Measurements from ENCODE around the gene MTRFR. TPM values are rescaled to one million over a fixed set of nuclear protein-coding genes. Genes with fewer than 3 reads are reported as not detected.

MTRFR gene
- total RNA-seq, 1 donor from 2014 or later = 12.7 TPM

DNA sequence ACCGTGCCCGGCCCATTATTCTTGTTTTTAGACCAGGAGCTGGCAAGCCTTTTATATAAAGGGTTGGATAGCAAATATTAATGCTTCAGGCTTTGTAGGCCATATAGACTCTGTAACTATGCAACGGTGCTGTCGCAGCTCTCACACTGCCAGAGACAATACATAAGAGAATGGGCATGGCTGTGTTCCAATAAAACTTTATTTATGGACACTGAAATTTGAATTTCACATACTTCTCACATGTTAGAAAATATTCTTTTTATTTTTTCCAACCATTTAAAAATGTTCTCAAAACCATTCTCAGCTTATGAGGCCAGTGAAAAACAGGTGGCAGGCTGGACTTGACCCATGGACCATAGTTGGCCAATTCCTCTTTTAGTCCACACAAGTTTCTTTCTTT, 51.4 kb downstream of the MTRFR start:
- H3K36me3 ChIP-seq = peaks cover 3% of the 10 kb centered on the region
- intact Hi-C loops (cut with DNase I) = no loop called here
- H3K27ac ChIP-seq = no peak overlapping the region
- H3K27me3 ChIP-seq (ENCODE audit: low read depth) = no peaks in the 10 kb centered on the region
- no peak for DNase-seq
- no peak for ATAC-seq
- TF ChIP-seq, protein P1, sequence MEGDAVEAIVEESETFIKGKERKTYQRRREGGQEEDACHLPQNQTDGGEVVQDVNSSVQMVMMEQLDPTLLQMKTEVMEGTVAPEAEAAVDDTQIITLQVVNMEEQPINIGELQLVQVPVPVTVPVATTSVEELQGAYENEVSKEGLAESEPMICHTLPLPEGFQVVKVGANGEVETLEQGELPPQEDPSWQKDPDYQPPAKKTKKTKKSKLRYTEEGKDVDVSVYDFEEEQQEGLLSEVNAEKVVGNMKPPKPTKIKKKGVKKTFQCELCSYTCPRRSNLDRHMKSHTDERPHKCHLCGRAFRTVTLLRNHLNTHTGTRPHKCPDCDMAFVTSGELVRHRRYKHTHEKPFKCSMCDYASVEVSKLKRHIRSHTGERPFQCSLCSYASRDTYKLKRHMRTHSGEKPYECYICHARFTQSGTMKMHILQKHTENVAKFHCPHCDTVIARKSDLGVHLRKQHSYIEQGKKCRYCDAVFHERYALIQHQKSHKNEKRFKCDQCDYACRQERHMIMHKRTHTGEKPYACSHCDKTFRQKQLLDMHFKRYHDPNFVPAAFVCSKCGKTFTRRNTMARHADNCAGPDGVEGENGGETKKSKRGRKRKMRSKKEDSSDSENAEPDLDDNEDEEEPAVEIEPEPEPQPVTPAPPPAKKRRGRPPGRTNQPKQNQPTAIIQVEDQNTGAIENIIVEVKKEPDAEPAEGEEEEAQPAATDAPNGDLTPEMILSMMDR (IDR thresholded peaks at IDR 0.05) = no peak
- no peaks in the 10 kb centered on the region for H3K9me3 ChIP-seq
- H3K4me3 ChIP-seq = no peak overlapping the region
- H3K4me1 ChIP-seq = no peaks in the 10 kb centered on the region

DNA sequence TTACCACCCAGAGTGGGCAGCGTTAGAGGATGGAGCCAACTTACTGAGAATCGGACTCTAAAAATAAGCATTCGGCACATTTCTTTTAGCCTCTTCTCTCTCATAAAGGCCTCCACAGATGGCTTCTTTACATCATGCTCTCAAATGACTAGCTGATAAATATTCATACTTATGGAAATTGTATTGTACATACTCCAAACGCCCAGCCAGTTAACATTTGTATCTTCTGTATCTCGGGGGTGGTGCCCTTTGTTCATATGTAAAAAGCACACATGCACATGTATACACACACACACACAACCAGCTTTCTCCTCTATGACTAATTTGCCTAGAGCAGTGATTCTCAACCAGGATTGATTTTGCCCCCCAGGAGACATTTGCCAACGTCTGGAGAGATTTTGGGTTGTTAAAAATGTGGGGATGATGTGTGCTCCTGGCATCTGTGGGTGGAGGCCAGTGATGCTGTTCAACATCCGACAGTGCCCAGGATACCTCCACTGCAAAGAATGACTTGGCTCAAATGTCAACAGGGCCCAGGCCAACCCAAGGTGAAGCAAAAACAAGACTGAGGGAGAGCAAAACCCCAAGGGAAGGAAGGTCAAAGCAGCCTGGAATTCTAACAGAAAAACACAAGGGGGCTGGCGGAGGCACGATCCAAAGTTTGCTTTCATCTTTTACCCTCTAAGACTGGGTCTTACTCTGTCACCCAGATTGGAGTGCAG, 53.6 kb downstream of the MTRFR start:
- H3K27ac ChIP-seq = no peak overlapping the region
- no peak overlapping the region for H3K4me3 ChIP-seq
- TF ChIP-seq, protein P1 (IDR thresholded peaks at IDR 0.05) = no peak
- DNase-seq (no peak), ATAC-seq (no peak)
- H3K36me3 ChIP-seq = peaks cover 22% of the 10 kb centered on the region
- H3K4me1 ChIP-seq = no peaks in the 10 kb centered on the region
- no peaks in the 10 kb centered on the region for H3K27me3 ChIP-seq (ENCODE audit: low read depth)
- H3K9me3 ChIP-seq = no peaks in the 10 kb centered on the region
- intact Hi-C loops (cut with DNase I) = no loop called here

DNA sequence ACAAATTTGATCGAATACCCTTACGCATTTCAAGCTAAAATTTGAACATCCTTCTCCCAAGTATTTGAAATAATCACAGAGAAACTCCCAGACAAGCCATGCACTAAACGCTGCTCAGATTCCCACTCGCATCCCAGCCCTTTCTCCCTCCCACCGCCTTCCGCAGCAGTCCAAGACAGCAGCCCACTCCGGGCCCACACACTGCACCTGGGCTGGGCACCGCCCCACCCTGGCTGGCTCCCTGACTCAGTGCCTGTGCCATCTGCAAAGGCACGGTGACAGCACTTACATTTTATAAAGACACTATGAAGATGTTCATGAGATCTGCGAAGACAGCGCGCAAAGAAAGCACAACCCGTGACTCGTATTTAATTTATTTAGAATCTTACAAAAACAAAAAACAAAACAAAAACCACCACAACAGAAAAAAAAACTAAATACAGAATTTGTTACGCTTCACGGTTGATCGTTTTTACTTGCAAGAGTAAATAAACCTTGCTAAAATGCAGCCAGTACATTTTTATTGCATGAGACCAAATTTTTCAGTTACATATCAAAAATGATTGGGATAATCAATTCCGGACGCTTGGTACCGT, 55.6 kb downstream of the MTRFR start:
- Histone ChIP-seq H3K4me1 (no peaks in the 10 kb centered on the region), H3K36me3 (peaks cover 43% of the 10 kb centered on the region), H3K9me3 (no peaks in the 10 kb centered on the region), H3K4me3 (no peak overlapping the region), H3K27me3 (ENCODE audit: low read depth) (no peaks in the 10 kb centered on the region), H3K27ac (no peak overlapping the region)
- DNase-seq (no peak), ATAC-seq (no peak)
- TF ChIP-seq, protein P1 (IDR thresholded peaks at IDR 0.05) = no peak
- intact Hi-C loops (cut with DNase I) = no loop called here

DNA sequence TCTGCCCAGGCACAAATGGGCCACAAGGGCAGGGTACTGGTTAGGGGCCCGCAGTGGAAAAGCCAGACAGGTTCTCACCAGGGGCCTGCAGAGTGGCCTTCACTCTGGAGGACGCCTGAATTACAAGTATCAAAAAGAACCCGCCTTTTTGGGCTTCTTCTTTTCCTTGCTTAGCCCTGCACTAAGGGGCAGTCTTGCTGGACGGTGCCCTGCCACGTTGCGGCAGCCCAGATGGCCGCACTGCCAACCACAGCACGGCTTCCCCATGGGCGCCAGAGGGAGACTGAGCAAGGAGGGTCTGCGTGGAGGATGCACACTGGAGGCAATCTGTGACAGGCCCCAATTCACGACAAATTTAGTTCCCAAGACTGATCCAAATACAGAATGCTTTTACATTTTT, 56.7 kb downstream of the MTRFR start:
- Histone ChIP-seq H3K27ac (no peak overlapping the region), H3K4me3 (no peak overlapping the region), H3K36me3 (peaks cover 53% of the 10 kb centered on the region), H3K4me1 (no peaks in the 10 kb centered on the region), H3K27me3 (ENCODE audit: low read depth) (no peaks in the 10 kb centered on the region), H3K9me3 (no peaks in the 10 kb centered on the region)
- no peak for DNase-seq
- TF ChIP-seq, protein P1 (IDR thresholded peaks at IDR 0.05) = no peak
- intact Hi-C loops (cut with DNase I) = no loop called here
- peak in 1 of 2 donors; percentile 35 for ATAC-seq

DNA sequence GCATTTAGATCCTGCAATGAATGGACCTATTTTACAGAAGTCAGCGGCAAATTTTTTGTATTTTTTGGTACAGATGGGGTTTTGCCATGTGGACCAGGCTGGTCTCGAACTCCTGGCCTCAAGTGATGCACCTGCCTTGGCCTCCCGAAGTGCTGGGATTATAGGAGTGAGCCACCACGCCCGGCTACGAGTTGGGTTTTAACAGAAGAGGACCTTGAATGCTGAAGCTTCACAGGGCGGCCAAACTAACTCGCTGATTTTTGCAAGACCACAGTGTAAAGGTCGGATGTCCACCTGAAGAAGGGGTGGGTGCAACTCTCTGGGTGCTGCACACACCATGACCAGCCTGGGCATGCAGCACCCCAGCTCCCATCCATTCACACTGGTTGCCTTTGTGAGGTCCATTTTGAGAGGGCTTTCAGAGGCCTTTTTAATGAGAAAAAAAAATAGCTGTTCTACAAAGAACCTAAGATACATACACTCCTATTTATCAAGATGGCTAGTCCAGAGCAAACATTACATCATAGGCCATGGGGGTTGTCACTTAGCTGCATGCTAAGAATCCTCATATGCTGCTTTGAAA, 60.0 kb downstream of the MTRFR start:
- H3K27me3 ChIP-seq (ENCODE audit: low read depth) = no peaks in the 10 kb centered on the region
- ATAC-seq (no peak), DNase-seq (no peak)
- no peak overlapping the region for H3K4me3 ChIP-seq
- no peaks in the 10 kb centered on the region for H3K9me3 ChIP-seq
- H3K27ac ChIP-seq = no peak overlapping the region
- TF ChIP-seq, protein P1 (IDR thresholded peaks at IDR 0.05) = no peak
- no peaks in the 10 kb centered on the region for H3K4me1 ChIP-seq
- intact Hi-C loops (cut with DNase I) = no loop called here
- H3K36me3 ChIP-seq = peaks cover 87% of the 10 kb centered on the region
